NCI-H1417 treated with DMSO at 0.1 percent for 48 hours (cell line): ENCODE measurements around the gene GPR137B.
"Not testable (repeated sequence)": the region's sequence is repeated elsewhere in the genome, so short reads cannot be mapped to it uniquely, and the experiment has no call there.

Experiments
- DNase-seq: peaks from one replicate; lab custom pipeline; 2025; lab: John Stamatoyannopoulos, UW

GPR137B gene

GRCh38 chr1:236144446-236145150 is 2.3 kb downstream of the GPR137B start:
- no peak for DNase-seq

- no peak for DNase-seq
These were observed 4.7 kb downstream of the GPR137B start for GRCh38 chr1:236147068-236147467.

- no peak for DNase-seq
These were observed 5.5 kb downstream of the GPR137B start for GRCh38 chr1:236147521-236148469.

GRCh38 chr1:236148470-236148845 is 6.1 kb downstream of the GPR137B start:
- DNase-seq, result no peak

GRCh38 chr1:236149003-236149595 is 6.8 kb downstream of the GPR137B start:
- no peak for DNase-seq

GRCh38 chr1:236149696-236150228 is 7.4 kb downstream of the GPR137B start:
- no peak for DNase-seq

GRCh38 chr1:236150311-236150955 is 8.1 kb downstream of the GPR137B start:
- DNase-seq, result no peak

GRCh38 chr1:236150986-236151385 is 8.6 kb downstream of the GPR137B start:
- no peak for DNase-seq

- DNase-seq, result no peak
These were observed 9.5 kb downstream of the GPR137B start for GRCh38 chr1:236151739-236152424.

- DNase-seq, result no peak
These were observed 11.8 kb downstream of the GPR137B start for GRCh38 chr1:236154126-236154525.

GRCh38 chr1:236154671-236155398 is 12.5 kb downstream of the GPR137B start:
- no peak for DNase-seq

- DNase-seq, result no peak
These were observed 13.0 kb downstream of the GPR137B start for GRCh38 chr1:236155399-236155767.

- DNase-seq, result no peak
These were observed 13.6 kb downstream of the GPR137B start for GRCh38 chr1:236155841-236156503.

- no peak for DNase-seq
These were observed 14.3 kb downstream of the GPR137B start for GRCh38 chr1:236156512-236157208.

GRCh38 chr1:236158072-236158471 is 15.7 kb downstream of the GPR137B start:
- not testable (repeated sequence) for DNase-seq

GRCh38 chr1:236158719-236159118 is 16.4 kb downstream of the GPR137B start:
- no peak for DNase-seq

GRCh38 chr1:236159704-236160539 is 17.6 kb downstream of the GPR137B start:
- no peak for DNase-seq

- no peak for DNase-seq
These were observed 18.3 kb downstream of the GPR137B start for GRCh38 chr1:236160540-236161127.
